C4-2B (cell line): ENCODE measurements around the gene CAVIN2.

Source experiments
- CTCF ChIP-seq: fragments of 450-650 bp; conservative IDR thresholded peaks from 2 replicates; pipeline ENCODE4 v1.5.1; 2017; ENCODE audit warnings: mild to moderate bottlenecking
- ZFX ChIP-seq: fragments of 450-650 bp; IDR thresholded peaks from 2 replicates; pipeline ENCODE4 v1.6.1; 2017

- TF ChIP-seq CTCF (no peak), ZFX (no peak)
These were observed 51.2 kb downstream of the CAVIN2 start for GRCh38 chr2:191795715-191796114.
